Common myeloid progenitor, CD34-positive (primary cell): ENCODE data around the gene TAF6.

Experiments used
- CTCF ChIA-PET: fragments of 350-600 bp; sonication (Branson Sonifier 250); formaldehyde crosslinking; loops from one replicate; lab custom pipeline; 2021; ENCODE audit warnings: antibody characterized with exemption; lab: Charles Lee
- POLR2A ChIA-PET: fragments of 350-600 bp; sonication (Branson Sonifier 250); formaldehyde crosslinking; loops from one replicate; lab custom pipeline; 2021; ENCODE audit warnings: antibody characterized with exemption; lab: Charles Lee
- DNase-seq, 3 donors: peaks; one replicate each; pipeline versions ENCODE4 v3.0.0 to v3.0.0-alpha.2; 2013
- H3K27ac ChIP-seq, 2 experiments: 1 replicate in 1 of 2; 2 replicates in 1 of 2; pipeline ENCODE4 v1.7.0; 2013; ENCODE audit warnings: inconsistent platforms in 2 of 2, low read length in 2 of 2, mild to moderate bottlenecking in 2 of 2, low read depth in 1 of 2, moderate library complexity in 1 of 2; ENCODE audit not compliant: severe bottlenecking in 2 of 2, insufficient read depth in 1 of 2, poor library complexity in 1 of 2
- H3K27me3 ChIP-seq, 5 experiments: replicated peaks in 2 of 5; 1 replicate in 3 of 5; 2 replicates in 2 of 5; pipeline versions ENCODE4 v1.6.1 to v1.7.0; 2013; ENCODE audit warnings: low read length in 4 of 5, mild to moderate bottlenecking in 2 of 5, moderate library complexity in 2 of 5, inconsistent platforms in 1 of 5; ENCODE audit not compliant: insufficient read depth in 5 of 5, control insufficient read depth in 4 of 5
- H3K36me3 ChIP-seq, 4 experiments: 1 replicate in 2 of 4; 2 replicates in 2 of 4; pipeline versions ENCODE4 v1.6.1 to v1.7.0; 2013; ENCODE audit warnings: low read length in 3 of 4, control low read depth in 1 of 4, mild to moderate bottlenecking in 1 of 4; ENCODE audit not compliant: control insufficient read depth in 4 of 4, insufficient read depth in 4 of 4
- H3K4me1 ChIP-seq, 4 experiments: 1 replicate in 3 of 4; 2 replicates in 1 of 4; pipeline versions ENCODE4 v1.6.1 to v1.7.1; 2013; ENCODE audit warnings: low read length in 3 of 4, mild to moderate bottlenecking in 3 of 4, control low read depth in 1 of 4, inconsistent platforms in 1 of 4, moderate library complexity in 1 of 4; ENCODE audit not compliant: control insufficient read depth in 4 of 4, insufficient read depth in 4 of 4; ENCODE audit errors: control extremely low read depth in 1 of 4
- H3K4me3 ChIP-seq, 7 experiments: 1 replicate in 4 of 7; 2 replicates in 3 of 7; pipeline versions ENCODE4 v1.5.1 to v1.7.0; 2013; ENCODE audit warnings: mild to moderate bottlenecking in 7 of 7, low read length in 6 of 7, moderate library complexity in 6 of 7, inconsistent platforms in 2 of 7, low read depth in 2 of 7, control low read depth in 1 of 7; ENCODE audit not compliant: insufficient read depth in 4 of 7, control insufficient read depth in 1 of 7; ENCODE audit errors: extremely low read depth in 1 of 7
- H3K9me3 ChIP-seq, 5 experiments: 1 replicate in 4 of 5; 2 replicates in 1 of 5; pipeline versions ENCODE4 v1.6.1 to v1.7.1; 2013; ENCODE audit warnings: low read length in 4 of 5, mild to moderate bottlenecking in 2 of 5, inconsistent platforms in 1 of 5, low read depth in 1 of 5, moderate library complexity in 1 of 5; ENCODE audit not compliant: control insufficient read depth in 4 of 5, insufficient read depth in 2 of 5; ENCODE audit errors: control extremely low read depth in 1 of 5
- WGBS: methylation state at CpG from one replicate; pipeline ENCODE4 v1.1.5; 2013; ENCODE audit not compliant: insufficient coverage; 5-methylcytosine and 5-hydroxymethylcytosine counted together

TAF6 gene

GRCh38 chr7:100122568-100122967 lies 3.4 kb upstream of the TAF6 start:
- Histone ChIP-seq H3K4me3 (no peak overlapping the region), H3K4me1 (peaks cover 2 to 35% (median 28%) of the 10 kb centered on the region in 4 experiments), H3K36me3 (peaks cover 0 to 6% (median under 1%) of the 10 kb centered on the region in 4 experiments), H3K27ac (no peak overlapping the region), H3K27me3 (no peaks in the 10 kb centered on the region), H3K9me3 (no peaks in the 10 kb centered on the region)
- ChIA-PET POLR2A (no interaction called here), CTCF (interaction anchor here (1.0 kb wide), 1 partner anchor 96 kb away, joined by 4 read pairs; no protein-coding TSS in a partner anchor)
- peak in 2 of 3 donors; percentile 45 to 49 for DNase-seq
- 90% methylated on average over 1 of the region's 1 CpG for WGBS

GRCh38 chr7:100122067-100122466 lies 2.9 kb upstream of the TAF6 start:
- ChIA-PET POLR2A (no interaction called here), CTCF (no interaction called here)
- Histone ChIP-seq H3K4me3 (no peak overlapping the region), H3K4me1 (peaks cover 2 to 32% (median 25%) of the 10 kb centered on the region in 4 experiments), H3K27ac (no peak overlapping the region), H3K27me3 (no peaks in the 10 kb centered on the region), H3K36me3 (peaks cover 0 to 6% (median under 1%) of the 10 kb centered on the region in 4 experiments), H3K9me3 (no peaks in the 10 kb centered on the region)
- WGBS = 98% methylated on average over 6 of the region's 13 CpGs
- DNase-seq = no peak

- peak overlapping the region in 3 of 7 experiments; percentile 84 to 95 (median 95) for H3K4me3 ChIP-seq
- H3K9me3 ChIP-seq = no peaks in the 10 kb centered on the region
- POLR2A ChIA-PET = interaction anchor here (1.2 kb wide), 1 partner anchor 19 kb away, joined by 4 read pairs; the partner anchor contains the start of genes AP4M1 and MCM7
- H3K27ac ChIP-seq = peak overlapping the region in 1 of 2 experiments; percentile 99
- CTCF ChIA-PET = interaction anchor here (0.9 to 1.8 kb wide), 6 partner anchors 9 to 33 kb away, joined by 3 to 5 read pairs (median 4); no protein-coding TSS in a partner anchor
- H3K27me3 ChIP-seq = no peaks in the 10 kb centered on the region
- DNase-seq = no peak
- H3K36me3 ChIP-seq = peaks cover 0 to 6% (median under 1%) of the 10 kb centered on the region in 4 experiments
- WGBS = 91% methylated on average over 1 of the region's 1 CpG
- peaks cover 2 to 27% (median 17%) of the 10 kb centered on the region in 4 experiments for H3K4me1 ChIP-seq
Observed at GRCh38 chr7:100120733-100121036, 1.5 kb upstream of the TAF6 start.

- H3K36me3 ChIP-seq = peaks cover 0 to 6% (median under 1%) of the 10 kb centered on the region in 4 experiments
- H3K4me1 ChIP-seq = peaks cover 2 to 24% (median 15%) of the 10 kb centered on the region in 4 experiments
- no peaks in the 10 kb centered on the region for H3K9me3 ChIP-seq
- H3K27ac ChIP-seq = peak overlapping the region; percentile 97 to 99
- ChIA-PET CTCF (interaction anchor here (0.9 to 1.8 kb wide), 6 partner anchors 10 to 32 kb away, joined by 3 to 5 read pairs (median 4); no protein-coding TSS in a partner anchor), POLR2A (interaction anchor here (1.2 kb wide), 1 partner anchor 19 kb away, joined by 4 read pairs; the partner anchor contains the start of genes AP4M1 and MCM7)
- H3K27me3 ChIP-seq = no peaks in the 10 kb centered on the region
- DNase-seq = peak; percentile 49 to 76 (median 72)
- peak overlapping the region; percentile 55 to 97 (median 94) for H3K4me3 ChIP-seq
- WGBS = 47% methylated on average over 14 of the region's 19 CpGs
Observed at GRCh38 chr7:100119970-100120732, 993 bp upstream of the TAF6 start.

GRCh38 chr7:100118388-100119071 lies 628 bp downstream of the TAF6 start:
- 22% methylated on average over 17 of the region's 18 CpGs for WGBS
- no peaks in the 10 kb centered on the region for H3K9me3 ChIP-seq
- H3K4me1 ChIP-seq = peaks cover 2 to 22% (median 12%) of the 10 kb centered on the region in 4 experiments
- no peak for DNase-seq
- ChIA-PET CTCF (no interaction called here), POLR2A (no interaction called here)
- peak overlapping the region; percentile 97 to 99 for H3K27ac ChIP-seq
- peak overlapping the region; percentile 73 to 97 (median 94) for H3K4me3 ChIP-seq
- peaks cover 0 to 7% (median 3%) of the 10 kb centered on the region in 4 experiments for H3K36me3 ChIP-seq
- no peaks in the 10 kb centered on the region for H3K27me3 ChIP-seq

GRCh38 chr7:100115026-100115425 lies 4.1 kb downstream of the TAF6 start:
- no peak for DNase-seq
- ChIA-PET POLR2A (no interaction called here), CTCF (interaction anchor here (1.2 to 3.0 kb wide), 4 partner anchors 10 to 31 kb away, joined by 3 to 10 read pairs (median 8); partner anchors contain the start of genes AP4M1 and MCM7)
- H3K9me3 ChIP-seq = no peaks in the 10 kb centered on the region
- no peaks in the 10 kb centered on the region for H3K27me3 ChIP-seq
- peaks cover 2 to 14% (median 4%) of the 10 kb centered on the region in 4 experiments for H3K4me1 ChIP-seq
- H3K36me3 ChIP-seq = peaks cover 0 to 32% (median 22%) of the 10 kb centered on the region in 4 experiments
- no peak overlapping the region for H3K4me3 ChIP-seq
- no peak overlapping the region for H3K27ac ChIP-seq
- 97% methylated on average over 5 of the region's 7 CpGs for whole genome bisulfite sequencing
